Ascending aorta (tissue), 2 donors: ENCODE data around the gene CNMD. TPM values are rescaled to one million over a fixed set of nuclear protein-coding genes. Genes with fewer than 3 reads are reported as not detected.

ENCODE experiments used
- DNase-seq, 2 donors: peaks; one replicate each; pipeline ENCODE4 v3.0.0-alpha.2; 2019; ENCODE audit warnings: low spot score in 2 of 2
- H3K27ac ChIP-seq, 2 donors: fragments of 200-600 bp; sonication (generic); one replicate each; pipeline ENCODE4 v1.5.1; 2016 to 2017; ENCODE audit warnings: mild to moderate bottlenecking in 1 of 2
- H3K27me3 ChIP-seq: fragments of 200-600 bp; sonication (generic); one replicate; pipeline ENCODE4 v1.5.1; 2017
- H3K36me3 ChIP-seq, 2 donors: fragments of 200-600 bp; sonication (generic); one replicate each; pipeline ENCODE4 v1.5.1; 2016
- H3K4me1 ChIP-seq, 2 donors: fragments of 200-600 bp; sonication (generic); one replicate each; pipeline ENCODE4 v1.5.1; 2016 to 2017; ENCODE audit warnings: mild to moderate bottlenecking in 1 of 2
- H3K4me3 ChIP-seq, 2 donors: fragments of 200-600 bp; sonication (generic); one replicate each; pipeline ENCODE4 v1.5.1; 2016 to 2017; ENCODE audit warnings: mild to moderate bottlenecking in 1 of 2
- H3K9me3 ChIP-seq, 2 donors: fragments of 200-600 bp; sonication (generic); one replicate each; pipeline ENCODE4 v1.5.1; 2016
- CTCF ChIP-seq, 3 experiments: fragments of 200-600 bp in 2 of 3; fragments of 450-650 bp in 1 of 3; sonication (generic) in 2 of 3; IDR thresholded peaks; one replicate each; pipeline ENCODE4 v1.5.1; 2016 to 2019; ENCODE audit warnings: antibody characterized with exemption in 3 of 3, mild to moderate bottlenecking in 1 of 3, moderate library complexity in 1 of 3
- intact Hi-C: fragments of 100-400 bp; cut with DNase I; formaldehyde crosslinking; loops from one replicate; pipeline ENCODE4 v1.15.1; 2023
- total RNA-seq: library from RNA; depleted of rRNA; stranded (reverse); fragments of >200 nt; gene quantifications from one replicate; pipeline ENCODE4 v1.1.0, GENCODE V29; 2016

The CNMD gene
- total RNA-seq, 1 donor from 2014 or later = not detected

- Histone ChIP-seq H3K27ac (no peak overlapping the region), H3K36me3 (no peaks in the 10 kb centered on the region), H3K4me1 (no peaks in the 10 kb centered on the region), H3K27me3 (no peaks in the 10 kb centered on the region), H3K4me3 (no peak overlapping the region), H3K9me3 (no peaks in the 10 kb centered on the region)
- intact Hi-C loops = no loop called here
- TF ChIP-seq CTCF (IDR thresholded peaks at IDR 0.05) = no peak
- DNase-seq = no peak
These were observed 45.1 kb upstream of the CNMD start for GRCh38 chr13:52784591-52785340.

GRCh38 chr13:52783943-52784342 lies 44.3 kb upstream of the CNMD start:
- Histone ChIP-seq H3K4me3 (no peak overlapping the region), H3K9me3 (no peaks in the 10 kb centered on the region), H3K27me3 (no peaks in the 10 kb centered on the region), H3K4me1 (no peaks in the 10 kb centered on the region), H3K36me3 (no peaks in the 10 kb centered on the region), H3K27ac (no peak overlapping the region)
- no peak for TF ChIP-seq CTCF (IDR thresholded peaks at IDR 0.05)
- no peak for DNase-seq
- intact Hi-C loops = no loop called here

- H3K9me3 ChIP-seq = no peaks in the 10 kb centered on the region
- no peaks in the 10 kb centered on the region for H3K4me1 ChIP-seq
- no peaks in the 10 kb centered on the region for H3K27me3 ChIP-seq
- H3K27ac ChIP-seq = no peak overlapping the region
- intact Hi-C loops = no loop called here
- H3K36me3 ChIP-seq = no peaks in the 10 kb centered on the region
- TF ChIP-seq CTCF (IDR thresholded peaks at IDR 0.05) = no peak
- no peak for DNase-seq
- H3K4me3 ChIP-seq = no peak overlapping the region
These were observed 43.1 kb upstream of the CNMD start for GRCh38 chr13:52782471-52783448.

GRCh38 chr13:52780611-52781010 lies 41.0 kb upstream of the CNMD start:
- no peaks in the 10 kb centered on the region for H3K4me1 ChIP-seq
- H3K27ac ChIP-seq = no peak overlapping the region
- no peak overlapping the region for H3K4me3 ChIP-seq
- intact Hi-C loops = no loop called here
- H3K27me3 ChIP-seq = no peaks in the 10 kb centered on the region
- no peak for TF ChIP-seq CTCF (IDR thresholded peaks at IDR 0.05)
- no peak for DNase-seq
- H3K9me3 ChIP-seq = no peaks in the 10 kb centered on the region
- H3K36me3 ChIP-seq = no peaks in the 10 kb centered on the region

- no peak for TF ChIP-seq CTCF (IDR thresholded peaks at IDR 0.05)
- intact Hi-C loops = no loop called here
These were observed 40.5 kb upstream of the CNMD start for GRCh38 chr13:52780092-52780491.

More at GRCh38 chr13:52780092-52780491, 40.5 kb upstream of the CNMD start:
- H3K4me3 ChIP-seq = no peak overlapping the region
- H3K9me3 ChIP-seq = no peaks in the 10 kb centered on the region
- no peak for DNase-seq
- H3K27ac ChIP-seq = no peak overlapping the region
- H3K4me1 ChIP-seq = no peaks in the 10 kb centered on the region
- no peaks in the 10 kb centered on the region for H3K27me3 ChIP-seq
- H3K36me3 ChIP-seq = no peaks in the 10 kb centered on the region
